Psoas muscle (tissue), 8 donors: ENCODE data around the gene MNT. TPM values are rescaled to one million over a fixed set of nuclear protein-coding genes. Genes with fewer than 3 reads are reported as not detected.

Source experiments
- ATAC-seq, 4 donors: fragments of 200-7000 bp; cut with Tn5 transposase; one replicate each; pipeline ENCODE4 v1.9.1; 2020; ENCODE audit warnings: moderate library complexity in 3 of 4, mild to moderate bottlenecking in 2 of 4
- DNase-seq, 2 donors: peaks; one replicate each; pipeline ENCODE4 v3.0.0-alpha.2; 2020
- H3K27ac ChIP-seq: fragments of 200-600 bp; one replicate; pipeline ENCODE4 v1.8.0; 2022
- H3K27me3 ChIP-seq, 3 donors: fragments of 200-600 bp in 1 of 3; one replicate each; pipeline versions ENCODE4 v1.6.1 to v1.8.0; 2013 to 2022; ENCODE audit warnings: low read length in 2 of 3, mild to moderate bottlenecking in 2 of 3, moderate library complexity in 1 of 3; ENCODE audit not compliant: insufficient read depth in 3 of 3
- H3K36me3 ChIP-seq, 2 donors: fragments of 200-600 bp in 1 of 2; one replicate each; pipeline versions ENCODE4 v1.6.1 to v1.8.0; 2013 to 2022; ENCODE audit warnings: low read depth in 1 of 2, mild to moderate bottlenecking in 1 of 2, moderate library complexity in 1 of 2; ENCODE audit not compliant: insufficient read depth in 1 of 2
- H3K4me1 ChIP-seq: fragments of 200-600 bp; one replicate; pipeline ENCODE4 v1.8.0; 2022
- H3K4me3 ChIP-seq: fragments of 200-600 bp; one replicate; pipeline ENCODE4 v1.8.0; 2022; ENCODE audit warnings: mild to moderate bottlenecking
- H3K9me3 ChIP-seq: fragments of 200-600 bp; one replicate; pipeline ENCODE4 v1.8.0; 2022
- CTCF ChIP-seq: fragments of 200-600 bp; IDR thresholded peaks from one replicate; pipeline ENCODE4 v1.8.0; 2022; ENCODE audit warnings: antibody characterized with exemption
- WGBS, 3 donors: extraction: QIAGEN DNeasy Blood & Tissue Kit; methylation state at CpG; one replicate each; pipeline versions ENCODE4 v1.1.6 to v1.1.7; 2013; 5-methylcytosine and 5-hydroxymethylcytosine counted together
- intact Hi-C, 2 donors: fragments of 100-400 bp; cut with DNase I; formaldehyde crosslinking; loops; one replicate each; pipeline versions ENCODE4 v1.11.0 to v1.14.2; 2022
- polyA plus RNA-seq, 3 donors: library from polyadenylated mRNA; stranded (reverse); fragments of 200-250 nt; gene quantifications; one replicate each; pipeline ENCODE4 v1.2.3, GENCODE V29; 2013
- total RNA-seq, 4 donors: library from RNA; stranded (reverse); fragmentation: NEBNext Ultra II Directional in 2 of 4; extraction: Animal tissue kit (Norgen Biotek cat#: 25700) in 2 of 4; gene quantifications; one replicate each; pipeline versions ENCODE4 v1.2.1 to v1.2.4, GENCODE V29; 2021 to 2023
- donor health status: healthy with polysubstance abuse.
- donor health status: DM: no; HTN: no; CAD: no; lungs with moderate emphysema.
- donor health status: Bipolar disorder and iron deficiency.
- donor health status: healthy.
- donor health status: DM: yes; HTN: yes; CAD: no.
- donor health status: DM: no; HTN: no; CAD: no.
- donor health status: DM: no; HTN: no; CAD: no.
- donor health status: DM: yes; HTN: yes; CAD: no.

The MNT gene
- total and polyA plus RNA-seq, 7 donors, result 2.5 to 11.7 (median 7.0) TPM

- Histone ChIP-seq H3K9me3 (no peaks in the 10 kb centered on the region), H3K27ac (no peak overlapping the region), H3K4me3 (no peak overlapping the region), H3K4me1 (peaks cover 33% of the 10 kb centered on the region), H3K27me3 (no peaks in the 10 kb centered on the region), H3K36me3 (peaks cover 0 to 15% of the 10 kb centered on the region in 2 donors)
- 92 to 96% (median 93%) methylated on average over 22 of the region's 22 CpGs for WGBS, 3 donors
- DNase-seq, result no peak
- intact Hi-C loops, result loop anchor here in 1 of 2 donors (5.0 to 10.0 kb wide), 2 partner anchors 50 to 293 kb away; no protein-coding TSS in a partner anchor
- no peak for ATAC-seq
- no peak for TF ChIP-seq CTCF
Observed at GRCh38 chr17:2414446-2415064, 13.7 kb upstream of the MNT start.

- 17 to 28% (median 19%) methylated on average over 2 of the region's 2 CpGs for WGBS, 3 donors
- intact Hi-C loops, result loop anchor here in 1 of 2 donors (10.0 kb wide), 1 partner anchor 48 kb away; no protein-coding TSS in a partner anchor
- Histone ChIP-seq H3K36me3 (peaks cover 0 to 9% of the 10 kb centered on the region in 2 donors), H3K4me1 (peaks cover 21% of the 10 kb centered on the region), H3K4me3 (no peak overlapping the region), H3K27ac (peak overlapping the region; percentile 69), H3K9me3 (no peaks in the 10 kb centered on the region), H3K27me3 (no peaks in the 10 kb centered on the region)
- TF ChIP-seq CTCF, result peak; percentile 7
- DNase-seq, result peak in 1 of 2 donors; percentile 59
- ATAC-seq, result peak; percentile 21 to 44 (median 38)
Observed at GRCh38 chr17:2412561-2413021, 11.7 kb upstream of the MNT start.

- DNase-seq, result no peak
- Histone ChIP-seq H3K9me3 (no peaks in the 10 kb centered on the region), H3K4me1 (peaks cover 26% of the 10 kb centered on the region), H3K4me3 (no peak overlapping the region), H3K27ac (no peak overlapping the region), H3K36me3 (peaks cover 0 to 9% of the 10 kb centered on the region in 2 donors), H3K27me3 (no peaks in the 10 kb centered on the region)
- no peak for TF ChIP-seq CTCF
- intact Hi-C loops, result loop anchor here in 1 of 2 donors (10.0 kb wide), 1 partner anchor 46 kb away; no protein-coding TSS in a partner anchor
- WGBS, 3 donors, result 86 to 92% (median 92%) methylated on average over 7 of the region's 7 CpGs
- no peak for ATAC-seq
Observed at GRCh38 chr17:2410951-2411350, 10.1 kb upstream of the MNT start.

GRCh38 chr17:2406903-2407790, 6.3 kb upstream of the MNT start:
- 32 to 47% (median 32%) methylated on average over 15 of the region's 15 CpGs for WGBS, 3 donors
- Histone ChIP-seq H3K27me3 (no peaks in the 10 kb centered on the region), H3K27ac (peak overlapping the region; percentile 86), H3K9me3 (no peaks in the 10 kb centered on the region), H3K36me3 (no peaks in the 10 kb centered on the region), H3K4me1 (peaks cover 49% of the 10 kb centered on the region), H3K4me3 (peak overlapping the region; percentile 5)
- intact Hi-C loops, result no loop called here
- peak; percentile 75 to 83 (median 80) for ATAC-seq
- no peak for TF ChIP-seq CTCF
- peak; percentile 71 to 79 for DNase-seq
